ENCODE data around the gene SRF. TPM values are rescaled to one million over a fixed set of nuclear protein-coding genes. Genes with fewer than 3 reads are reported as not detected.

The SRF gene
- total RNA-seq, 2 donors from 2014 or later, result 40.5 to 56.3 TPM

- no peaks in the 10 kb centered on the region for H3K9me3 ChIP-seq
- no peak overlapping the region for H3K4me3 ChIP-seq
- no peaks in the 10 kb centered on the region for H3K4me1 ChIP-seq (replicated peaks)
- 90% methylated on average over 12 of the region's 12 CpGs for WGBS
- no peaks in the 10 kb centered on the region for H3K27me3 ChIP-seq (replicated peaks; ENCODE audit: insufficient read depth)
- H3K36me3 ChIP-seq, result no peaks in the 10 kb centered on the region
- intact Hi-C loops (cut with DNase I), result no loop called here
- DNase-seq (ENCODE audit: low spot score), result no peak
- TF ChIP-seq POLR2AphosphoS5 (IDR thresholded peaks at IDR 0.05), result no peak
- TF ChIP-seq POLR2A (IDR thresholded peaks at IDR 0.05), result no peak
- no peak for TF ChIP-seq CTCF (IDR thresholded peaks at IDR 0.05)
- no peak overlapping the region for H3K27ac ChIP-seq
These were observed 45.1 kb downstream of the SRF start for GRCh38 chr6:43216200-43216599.

GRCh38 chr6:43217351-43217750 is 46.3 kb downstream of the SRF start:
- Histone ChIP-seq H3K27ac (no peak overlapping the region), H3K27me3 (replicated peaks; ENCODE audit: insufficient read depth) (no peaks in the 10 kb centered on the region), H3K4me1 (replicated peaks) (no peaks in the 10 kb centered on the region), H3K36me3 (no peaks in the 10 kb centered on the region), H3K9me3 (no peaks in the 10 kb centered on the region), H3K4me3 (no peak overlapping the region)
- intact Hi-C loops (cut with DNase I), result no loop called here
- 66% methylated on average over 5 of the region's 5 CpGs for WGBS
- DNase-seq (ENCODE audit: low spot score), result no peak
- TF ChIP-seq POLR2AphosphoS5 (IDR thresholded peaks at IDR 0.05), result no peak
- TF ChIP-seq CTCF (IDR thresholded peaks at IDR 0.05), result no peak
- no peak for TF ChIP-seq POLR2A (IDR thresholded peaks at IDR 0.05)

GRCh38 chr6:43219119-43219518 is 48.0 kb downstream of the SRF start:
- intact Hi-C loops (cut with DNase I), result no loop called here
- Histone ChIP-seq H3K9me3 (no peaks in the 10 kb centered on the region), H3K27ac (no peak overlapping the region), H3K36me3 (no peaks in the 10 kb centered on the region), H3K4me3 (no peak overlapping the region), H3K27me3 (replicated peaks; ENCODE audit: insufficient read depth) (no peaks in the 10 kb centered on the region), H3K4me1 (replicated peaks) (no peaks in the 10 kb centered on the region)
- WGBS, result 89% methylated on average over 3 of the region's 3 CpGs
- TF ChIP-seq POLR2AphosphoS5 (IDR thresholded peaks at IDR 0.05) (no peak), CTCF (IDR thresholded peaks at IDR 0.05) (no peak), POLR2A (IDR thresholded peaks at IDR 0.05) (no peak)
- DNase-seq (ENCODE audit: low spot score), result no peak

- Histone ChIP-seq H3K27me3 (replicated peaks; ENCODE audit: insufficient read depth) (no peaks in the 10 kb centered on the region), H3K27ac (no peak overlapping the region), H3K36me3 (no peaks in the 10 kb centered on the region), H3K4me3 (no peak overlapping the region), H3K9me3 (no peaks in the 10 kb centered on the region), H3K4me1 (replicated peaks) (no peaks in the 10 kb centered on the region)
- no peak for TF ChIP-seq POLR2A (IDR thresholded peaks at IDR 0.05)
- no peak for TF ChIP-seq CTCF (IDR thresholded peaks at IDR 0.05)
- DNase-seq (ENCODE audit: low spot score), result no peak
- intact Hi-C loops (cut with DNase I), result no loop called here
- WGBS, result 89% methylated on average over 7 of the region's 7 CpGs
These were observed 48.7 kb downstream of the SRF start for GRCh38 chr6:43219814-43220213.

GRCh38 chr6:43220439-43220951 is 49.4 kb downstream of the SRF start:
- TF ChIP-seq POLR2AphosphoS5 (IDR thresholded peaks at IDR 0.05) (no peak), CTCF (IDR thresholded peaks at IDR 0.05) (no peak), POLR2A (IDR thresholded peaks at IDR 0.05) (no peak)
- Histone ChIP-seq H3K9me3 (no peaks in the 10 kb centered on the region), H3K4me3 (no peak overlapping the region), H3K4me1 (replicated peaks) (no peaks in the 10 kb centered on the region), H3K36me3 (no peaks in the 10 kb centered on the region), H3K27ac (no peak overlapping the region), H3K27me3 (replicated peaks; ENCODE audit: insufficient read depth) (no peaks in the 10 kb centered on the region)
- DNase-seq (ENCODE audit: low spot score), result no peak
- 85% methylated on average over 16 of the region's 16 CpGs for WGBS
- intact Hi-C loops (cut with DNase I), result no loop called here

Measured in prostate gland (tissue), 2 donors.